ENCODE results near the gene ZNF423. TPM values are rescaled to one million over a fixed set of nuclear protein-coding genes. Genes with fewer than 3 reads are reported as not detected.

The ZNF423 gene
- total RNA-seq, 1 experiment from 2014 or later: 0.49 TPM

GRCh38 chr16:49575346-49576172 is 280.4 kb downstream of the ZNF423 start:
- no TSS peak for BruUV-seq (replicated peaks)
- no peak for ATAC-seq
- Histone ChIP-seq H3K4me3 (ENCODE audit: low read depth in 2 of 2, low read length in 2 of 2) (no peak overlapping the region), H3K27ac (ENCODE audit: low read length) (no peak overlapping the region), H3K36me3 (ENCODE audit: control insufficient read depth, insufficient read depth, low read length) (no peaks in the 10 kb centered on the region), H3K4me1 (ENCODE audit: control insufficient read depth, insufficient read depth, low read length) (no peaks in the 10 kb centered on the region), H3K9me3 (ENCODE audit: control insufficient read depth, insufficient read depth, low read depth, low read length) (no peaks in the 10 kb centered on the region), H3K27me3 (ENCODE audit: control insufficient read depth, insufficient read depth, low read length) (no peaks in the 10 kb centered on the region)
- DNase-seq (ENCODE audit: low read depth, low spot score): no peak
- in situ Hi-C loops (cut with HindIII; ENCODE audit: low pct_unique_long_range_greater_than_20kb, low sequenced_read_pairs): no loop called here
- intact Hi-C loops (cut with micrococcal nuclease; ENCODE audit: unreplicated experiment): no loop called here
- CTCF ChIA-PET: no interaction called here
- POLR2A ChIA-PET: interaction anchor here (0.6 kb wide), 1 partner anchor 14 kb away, joined by 3 read pairs; no protein-coding TSS in a partner anchor
- TF ChIP-seq CTCF (IDR thresholded peaks at IDR 0.05) (no peak), REST (IDR thresholded peaks at IDR 0.05; ENCODE audit: insufficient read depth in 1 of 2, low read depth in 2 of 2, low read length in 1 of 2) (no peak)

- in situ Hi-C loops (cut with HindIII; ENCODE audit: low pct_unique_long_range_greater_than_20kb, low sequenced_read_pairs) (no loop called here), intact Hi-C loops (cut with micrococcal nuclease; ENCODE audit: unreplicated experiment) (no loop called here)
- Histone ChIP-seq H3K27me3 (ENCODE audit: control insufficient read depth, insufficient read depth, low read length) (no peaks in the 10 kb centered on the region), H3K9me3 (ENCODE audit: control insufficient read depth, insufficient read depth, low read depth, low read length) (no peaks in the 10 kb centered on the region), H3K4me1 (ENCODE audit: control insufficient read depth, insufficient read depth, low read length) (no peaks in the 10 kb centered on the region), H3K27ac (ENCODE audit: low read length) (no peak overlapping the region), H3K4me3 (ENCODE audit: low read depth in 2 of 2, low read length in 2 of 2) (no peak overlapping the region), H3K36me3 (ENCODE audit: control insufficient read depth, insufficient read depth, low read length) (no peaks in the 10 kb centered on the region)
- BruUV-seq (replicated peaks): no TSS peak
- TF ChIP-seq POLR2AphosphoS5 (IDR thresholded peaks at IDR 0.05; ENCODE audit: low read depth, low read length): no peak
- ATAC-seq (no peak), DNase-seq (ENCODE audit: low read depth, low spot score) (no peak)
- CTCF ChIA-PET: no interaction called here
- POLR2A ChIA-PET: no interaction called here
Measured at GRCh38 chr16:49574826-49575225, 281.1 kb downstream of the ZNF423 start.

- BruUV-seq (replicated peaks): no TSS peak
- no peak for ATAC-seq
- no peaks in the 10 kb centered on the region for H3K27me3 ChIP-seq (ENCODE audit: control insufficient read depth, insufficient read depth, low read length)
- H3K36me3 ChIP-seq (ENCODE audit: control insufficient read depth, insufficient read depth, low read length): no peaks in the 10 kb centered on the region
- H3K4me1 ChIP-seq (ENCODE audit: control insufficient read depth, insufficient read depth, low read length): no peaks in the 10 kb centered on the region
- in situ Hi-C loops (cut with HindIII; ENCODE audit: low pct_unique_long_range_greater_than_20kb, low sequenced_read_pairs): no loop called here
- intact Hi-C loops (cut with micrococcal nuclease; ENCODE audit: unreplicated experiment): no loop called here
- no peak overlapping the region for H3K4me3 ChIP-seq (ENCODE audit: low read depth in 2 of 2, low read length in 2 of 2)
- H3K9me3 ChIP-seq (ENCODE audit: control insufficient read depth, insufficient read depth, low read depth, low read length): no peaks in the 10 kb centered on the region
- DNase-seq (ENCODE audit: low read depth, low spot score): no peak
- no peak overlapping the region for H3K27ac ChIP-seq (ENCODE audit: low read length)
- ChIA-PET CTCF (no interaction called here), POLR2A (no interaction called here)
- TF ChIP-seq POLR2AphosphoS5 (IDR thresholded peaks at IDR 0.05; ENCODE audit: low read depth, low read length) (no peak), TCF7L2 (IDR thresholded peaks at IDR 0.05; ENCODE audit: low read depth, low read length) (no peak), SIN3A (IDR thresholded peaks at IDR 0.05; ENCODE audit: borderline replicate concordance, insufficient read depth, low read depth, low read length) (no peak), CTCF (IDR thresholded peaks at IDR 0.05) (no peak), REST (IDR thresholded peaks at IDR 0.05; ENCODE audit: insufficient read depth in 1 of 2, low read depth in 2 of 2, low read length in 1 of 2) (no peak)
Measured at GRCh38 chr16:49567950-49568349, 288.0 kb downstream of the ZNF423 start.
